ENCODE measurements around the gene SLMAP.

Gene SLMAP

DNA sequence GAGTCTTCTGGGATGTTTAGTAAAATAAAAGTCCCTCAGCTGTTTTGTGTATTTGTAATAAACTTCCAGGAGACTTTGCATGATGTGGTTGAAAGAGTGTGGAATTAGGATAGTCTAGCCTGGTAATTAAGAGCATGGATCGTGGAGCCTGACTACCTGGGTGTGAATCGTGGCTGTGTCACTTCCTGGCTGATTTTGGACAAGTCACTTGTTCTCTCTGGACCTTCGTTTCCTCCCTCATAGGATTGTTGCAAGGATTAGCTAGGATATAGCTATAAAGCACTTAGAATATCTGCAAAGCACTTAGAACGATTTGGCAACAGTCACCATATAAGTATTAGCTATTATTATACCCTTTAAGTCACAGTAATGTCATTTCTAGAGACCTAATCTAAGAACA lies 40.2 kb downstream of the SLMAP start:
- TF ChIP-seq, protein P1, sequence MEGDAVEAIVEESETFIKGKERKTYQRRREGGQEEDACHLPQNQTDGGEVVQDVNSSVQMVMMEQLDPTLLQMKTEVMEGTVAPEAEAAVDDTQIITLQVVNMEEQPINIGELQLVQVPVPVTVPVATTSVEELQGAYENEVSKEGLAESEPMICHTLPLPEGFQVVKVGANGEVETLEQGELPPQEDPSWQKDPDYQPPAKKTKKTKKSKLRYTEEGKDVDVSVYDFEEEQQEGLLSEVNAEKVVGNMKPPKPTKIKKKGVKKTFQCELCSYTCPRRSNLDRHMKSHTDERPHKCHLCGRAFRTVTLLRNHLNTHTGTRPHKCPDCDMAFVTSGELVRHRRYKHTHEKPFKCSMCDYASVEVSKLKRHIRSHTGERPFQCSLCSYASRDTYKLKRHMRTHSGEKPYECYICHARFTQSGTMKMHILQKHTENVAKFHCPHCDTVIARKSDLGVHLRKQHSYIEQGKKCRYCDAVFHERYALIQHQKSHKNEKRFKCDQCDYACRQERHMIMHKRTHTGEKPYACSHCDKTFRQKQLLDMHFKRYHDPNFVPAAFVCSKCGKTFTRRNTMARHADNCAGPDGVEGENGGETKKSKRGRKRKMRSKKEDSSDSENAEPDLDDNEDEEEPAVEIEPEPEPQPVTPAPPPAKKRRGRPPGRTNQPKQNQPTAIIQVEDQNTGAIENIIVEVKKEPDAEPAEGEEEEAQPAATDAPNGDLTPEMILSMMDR (IDR thresholded peaks at IDR 0.05): no peak

DNA sequence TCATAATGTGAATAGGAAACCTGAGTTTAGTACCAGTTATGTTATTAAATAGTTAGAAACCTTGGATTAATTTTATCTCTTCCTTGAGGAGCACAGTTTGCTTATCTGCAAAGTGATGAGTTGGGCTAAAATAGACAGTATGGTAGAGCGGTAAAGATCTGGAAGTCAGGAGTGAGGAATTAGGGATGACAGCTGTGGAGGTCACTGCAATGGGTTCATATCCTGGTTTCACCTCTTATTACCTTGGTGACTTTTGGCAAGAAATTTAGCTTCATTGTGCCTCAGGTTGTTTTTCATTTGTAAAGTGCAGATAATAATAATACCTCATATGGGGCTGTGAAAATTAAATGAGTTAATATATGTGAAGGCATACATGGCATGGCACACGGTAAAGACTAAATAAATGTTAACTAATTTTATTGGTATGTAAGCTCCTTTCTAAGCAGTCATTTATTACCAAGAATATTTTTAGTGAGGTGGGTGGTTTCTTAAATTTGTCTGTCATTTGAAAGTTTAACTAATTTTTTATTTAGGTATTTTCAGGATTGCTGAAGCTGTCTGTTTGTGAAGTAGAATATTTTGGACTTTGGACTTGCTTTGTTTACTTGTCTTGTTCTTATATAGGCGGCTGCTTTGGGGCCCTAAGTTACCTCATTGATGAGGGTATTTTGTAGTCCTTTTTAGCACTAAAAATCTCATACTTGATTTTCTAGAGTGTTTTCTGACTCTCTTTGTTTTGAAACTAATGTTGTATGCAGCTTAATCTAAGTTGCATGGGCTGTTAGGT lies 41.8 kb downstream of the SLMAP start:
- TF ChIP-seq, protein P1 (IDR thresholded peaks at IDR 0.05): no peak

DNA sequence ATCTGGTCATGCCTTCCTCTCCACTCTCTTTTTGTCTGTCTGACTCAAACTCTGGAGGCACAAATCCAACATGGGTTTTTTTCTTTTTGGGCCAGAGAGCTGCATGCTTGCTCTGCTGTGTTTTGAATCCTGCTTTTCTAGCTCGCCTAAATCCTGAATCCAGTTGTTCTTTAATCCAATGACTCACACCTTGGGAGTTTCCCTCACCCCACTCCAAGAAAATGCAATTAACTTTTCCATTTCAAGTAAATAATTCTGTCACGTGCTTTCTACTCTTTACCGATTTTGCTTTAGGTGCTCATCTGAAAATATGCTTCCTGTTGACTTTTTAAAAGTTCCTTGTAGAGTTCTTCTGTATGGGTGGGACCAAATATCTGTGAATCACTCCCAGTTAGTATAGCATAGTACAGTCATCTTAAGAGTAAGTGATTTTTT lies 47.6 kb downstream of the SLMAP start:
- TF ChIP-seq, protein P1 (IDR thresholded peaks at IDR 0.05): no peak

DNA sequence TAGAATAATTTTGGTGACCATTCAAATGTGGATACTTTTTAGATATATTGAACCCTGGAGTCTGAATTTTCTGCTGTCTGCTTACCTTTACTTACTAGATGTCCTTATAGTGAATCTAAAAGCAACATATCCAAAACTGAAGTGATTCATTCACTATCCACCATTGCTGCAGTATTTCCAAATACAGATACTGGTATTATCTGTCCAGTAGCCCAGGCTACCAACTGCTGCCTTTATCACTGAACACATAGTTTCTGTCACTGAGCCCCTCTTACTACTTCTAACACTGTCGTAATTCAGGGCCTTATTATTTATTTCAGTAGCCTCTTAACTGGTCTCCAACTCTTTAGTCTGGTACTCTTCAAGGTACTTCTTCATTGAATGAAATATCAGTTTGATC lies 49.2 kb downstream of the SLMAP start:
- TF ChIP-seq, protein P1 (IDR thresholded peaks at IDR 0.05): no peak

DNA sequence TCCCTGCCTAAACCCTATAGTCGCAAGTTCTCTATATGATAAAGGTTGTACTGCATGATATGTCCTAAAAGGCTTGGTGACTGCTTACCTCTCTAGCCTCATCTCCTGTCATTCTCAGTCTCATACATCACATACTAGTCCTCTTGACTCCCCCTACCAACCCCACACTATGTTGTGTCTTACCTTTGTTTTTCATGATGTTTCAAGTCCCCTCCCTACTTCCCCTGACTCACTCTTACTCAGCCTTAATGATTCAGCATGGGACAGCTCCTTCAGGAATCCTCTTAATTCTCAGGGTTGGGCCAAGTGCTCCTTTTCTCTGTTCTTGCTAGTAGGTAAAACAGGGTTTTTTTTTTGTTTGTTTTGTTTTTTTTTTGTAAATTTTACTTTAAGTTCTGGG lies 49.6 kb downstream of the SLMAP start:
- TF ChIP-seq, protein P1 (IDR thresholded peaks at IDR 0.05): no peak

DNA sequence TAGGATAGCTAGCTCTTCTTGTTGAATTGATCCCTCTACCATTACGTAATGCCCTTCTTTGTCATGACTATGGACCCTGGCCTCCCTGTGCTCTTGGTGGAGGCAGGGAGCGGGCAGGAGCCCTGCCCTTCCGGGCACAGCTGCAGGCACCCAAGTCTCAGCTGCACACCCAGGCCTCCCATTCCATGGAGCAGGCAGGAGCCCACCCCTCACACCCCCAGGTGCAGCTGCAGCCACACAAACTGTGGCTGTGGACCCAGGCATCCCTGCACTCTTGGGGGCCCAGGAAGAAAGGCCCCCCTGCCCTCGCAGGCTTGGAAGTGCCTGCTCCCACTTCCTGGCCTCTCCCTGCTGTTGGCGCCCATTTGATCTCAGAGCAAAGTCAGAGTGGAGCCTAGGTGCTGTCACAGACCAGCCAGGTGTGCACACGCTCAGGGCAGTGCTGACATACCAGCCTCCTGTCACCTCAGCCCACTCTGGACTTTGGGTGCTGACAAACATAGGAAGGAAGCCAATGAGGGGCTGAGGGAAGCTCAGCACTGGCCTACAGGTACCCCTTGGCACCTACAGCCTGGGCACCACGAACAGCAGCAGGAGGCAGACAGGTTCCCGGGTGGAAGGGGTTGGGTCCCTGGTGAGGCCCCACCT lies 53.0 kb downstream of the SLMAP start:
- TF ChIP-seq, protein P1 (IDR thresholded peaks at IDR 0.05): no peak

DNA sequence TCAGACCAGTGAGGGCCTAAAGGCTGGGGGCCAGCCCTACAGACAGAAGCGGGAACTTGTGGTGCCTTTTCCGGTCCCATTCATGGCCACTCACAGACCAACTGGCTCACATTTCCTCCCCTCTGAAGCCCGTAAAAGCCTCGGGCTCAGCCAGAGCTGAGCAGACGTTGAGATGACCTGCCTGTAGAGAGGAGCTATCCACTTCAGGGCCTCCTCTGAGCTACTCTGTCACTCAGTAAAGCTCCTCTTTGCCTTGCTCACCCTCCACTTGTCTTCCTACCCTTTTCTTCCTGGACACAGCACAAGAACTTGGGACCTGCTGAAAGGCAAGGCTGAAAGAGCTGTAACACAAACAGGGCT lies 53.5 kb downstream of the SLMAP start:
- TF ChIP-seq, protein P1 (IDR thresholded peaks at IDR 0.05): no peak

All from LNCAP (cell line).